GM18507 (cell line): ENCODE results near the gene TATDN3.
"Not testable (repeated sequence)": the region's sequence is repeated elsewhere in the genome, so short reads cannot be mapped to it uniquely, and the experiment has no call there.

Experiments used
- DNase-seq: peaks from one replicate; pipeline ENCODE4 v3.0.0; 2011; ENCODE audit warnings: low read depth; ENCODE audit not compliant: insufficient read length; ENCODE audit errors: extremely low spot score
- FAIRE-seq: peaks from 2 replicates; lab custom pipeline; 2011; peaks lifted over from hg19 to GRCh38; lab: Jason Lieb, UNC

TATDN3 gene

GRCh38 chr1:212773011-212773410 lies 18.7 kb upstream of the TATDN3 start:
- FAIRE-seq (no peak), DNase-seq (no peak)

- no peak for DNase-seq
- no peak for FAIRE-seq
Observed at GRCh38 chr1:212774584-212774983, 17.1 kb upstream of the TATDN3 start.

- no peak for FAIRE-seq
- no peak for DNase-seq
Observed at GRCh38 chr1:212775241-212775640, 16.5 kb upstream of the TATDN3 start.

- DNase-seq (no peak), FAIRE-seq (no peak)
Observed at GRCh38 chr1:212777151-212777550, 14.5 kb upstream of the TATDN3 start.

- FAIRE-seq, DNase-seq: not testable (repeated sequence)
Observed at GRCh38 chr1:212779086-212779485, 12.6 kb upstream of the TATDN3 start.

GRCh38 chr1:212780759-212781158 lies 10.9 kb upstream of the TATDN3 start:
- DNase-seq (no peak), FAIRE-seq (no peak)

GRCh38 chr1:212781225-212781624 lies 10.5 kb upstream of the TATDN3 start:
- peak; percentile 41 for FAIRE-seq

GRCh38 chr1:212782422-212783154 lies 9.1 kb upstream of the TATDN3 start:
- FAIRE-seq = peak; percentile 53

More at GRCh38 chr1:212781225-212781624, 10.5 kb upstream of the TATDN3 start:
- no peak for DNase-seq

GRCh38 chr1:212783976-212784375 lies 7.7 kb upstream of the TATDN3 start:
- DNase-seq = no peak
- no peak for FAIRE-seq

More at GRCh38 chr1:212782422-212783154, 9.1 kb upstream of the TATDN3 start:
- no peak for DNase-seq

- FAIRE-seq (no peak), DNase-seq (no peak)
Observed at GRCh38 chr1:212785871-212786270, 5.8 kb upstream of the TATDN3 start.

- DNase-seq (peak; percentile 22), FAIRE-seq (no peak)
Observed at GRCh38 chr1:212791261-212791675, 426 bp upstream of the TATDN3 start.

GRCh38 chr1:212792396-212792908 lies 758 bp downstream of the TATDN3 start:
- FAIRE-seq (no peak), DNase-seq (no peak)

- FAIRE-seq = peak; percentile 95
- DNase-seq = peak; percentile 47
Observed at GRCh38 chr1:212794561-212795014, 2.9 kb downstream of the TATDN3 start.

- no peak for FAIRE-seq
- DNase-seq = no peak
Observed at GRCh38 chr1:212797681-212798080, 6.0 kb downstream of the TATDN3 start.

GRCh38 chr1:212805767-212806166 lies 14.1 kb downstream of the TATDN3 start:
- DNase-seq = no peak
- FAIRE-seq = no peak

- no peak for FAIRE-seq
- no peak for DNase-seq
Observed at GRCh38 chr1:212814537-212815334, 23.0 kb downstream of the TATDN3 start.

GRCh38 chr1:212816567-212817278 lies 25.0 kb downstream of the TATDN3 start:
- no peak for FAIRE-seq

GRCh38 chr1:212819726-212820125 lies 28.0 kb downstream of the TATDN3 start:
- FAIRE-seq = peak; percentile 66

More at GRCh38 chr1:212816567-212817278, 25.0 kb downstream of the TATDN3 start:
- no peak for DNase-seq

GRCh38 chr1:212820969-212821368 lies 29.3 kb downstream of the TATDN3 start:
- no peak for FAIRE-seq
- DNase-seq = no peak

More at GRCh38 chr1:212819726-212820125, 28.0 kb downstream of the TATDN3 start:
- no peak for DNase-seq

- no peak for FAIRE-seq
- no peak for DNase-seq
Observed at GRCh38 chr1:212822956-212823355, 31.3 kb downstream of the TATDN3 start.
